Heart left ventricle (tissue), 13 donors: ENCODE data around the gene VPS33A.

Experiments
- CTCF ChIP-seq, 12 donors: fragments of 200-600 bp; sonication (generic) in 4 of 12; IDR thresholded peaks; one replicate each; pipeline versions ENCODE4 v1.5.0 to v1.8.0; 2018 to 2022; ENCODE audit warnings: antibody characterized with exemption in 12 of 12, mild to moderate bottlenecking in 5 of 12
- POLR2A ChIP-seq, 2 donors: fragments of 450-650 bp; IDR thresholded peaks; one replicate each; pipeline ENCODE4 v1.6.1; 2017; ENCODE audit warnings: antibody characterized with exemption in 2 of 2, mild to moderate bottlenecking in 2 of 2, moderate library complexity in 2 of 2
- donor health status: ischemic (EF 13 %, LVEDD 7.1; RV severe dilation, severe dysfunction).
- donor health status: DM: no; HTN: yes; CAD: no.
- donor health status: DM: no; HTN: no; CAD: no.
- donor health status: ischemic (EF 25% LVEDD 6.9; RV normal size, moderate dysfunction).
- donor health status: ischemic (EF 25% LVEDD 5.7; RV mildly dilated, moderate dysfunction).
- donor health status: ischemic (EF 35%, LVEDD 5.7; RV mildly dilated, moderate dysfunction).
- donor health status: nonischemic (EF 11% LVEDD 7.7; RV severe dilation, severe dysfunction).
- donor health status: DM: yes; HTN: yes; CAD: no.
- donor health status: PGD.
- donor health status: ischemic (EF 29% LVEDD 5.4; RV normal size, mild dysfunction).
- donor health status: nonischemic (EF 23%, LVEDD 6.1; RV moderate dilation, normal function).

GRCh38 chr12:122308811-122309210 is 42.5 kb upstream of the VPS33A start:
- TF ChIP-seq CTCF (IDR thresholded peaks at IDR 0.05) (no peak), POLR2A (IDR thresholded peaks at IDR 0.05) (no peak)
